HG03565 (cell line): ENCODE results near the gene TRIM58.

Experiments
- ATAC-seq: cut with Tn5 transposase; IDR thresholded peaks from one replicate; pipeline ENCODE4 v1.9.1; 2021; ENCODE audit warnings: mild to moderate bottlenecking, moderate library complexity; ENCODE audit not compliant: unreplicated experiment

TRIM58 gene, protein sequence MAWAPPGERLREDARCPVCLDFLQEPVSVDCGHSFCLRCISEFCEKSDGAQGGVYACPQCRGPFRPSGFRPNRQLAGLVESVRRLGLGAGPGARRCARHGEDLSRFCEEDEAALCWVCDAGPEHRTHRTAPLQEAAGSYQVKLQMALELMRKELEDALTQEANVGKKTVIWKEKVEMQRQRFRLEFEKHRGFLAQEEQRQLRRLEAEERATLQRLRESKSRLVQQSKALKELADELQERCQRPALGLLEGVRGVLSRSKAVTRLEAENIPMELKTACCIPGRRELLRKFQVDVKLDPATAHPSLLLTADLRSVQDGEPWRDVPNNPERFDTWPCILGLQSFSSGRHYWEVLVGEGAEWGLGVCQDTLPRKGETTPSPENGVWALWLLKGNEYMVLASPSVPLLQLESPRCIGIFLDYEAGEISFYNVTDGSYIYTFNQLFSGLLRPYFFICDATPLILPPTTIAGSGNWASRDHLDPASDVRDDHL

DNA sequence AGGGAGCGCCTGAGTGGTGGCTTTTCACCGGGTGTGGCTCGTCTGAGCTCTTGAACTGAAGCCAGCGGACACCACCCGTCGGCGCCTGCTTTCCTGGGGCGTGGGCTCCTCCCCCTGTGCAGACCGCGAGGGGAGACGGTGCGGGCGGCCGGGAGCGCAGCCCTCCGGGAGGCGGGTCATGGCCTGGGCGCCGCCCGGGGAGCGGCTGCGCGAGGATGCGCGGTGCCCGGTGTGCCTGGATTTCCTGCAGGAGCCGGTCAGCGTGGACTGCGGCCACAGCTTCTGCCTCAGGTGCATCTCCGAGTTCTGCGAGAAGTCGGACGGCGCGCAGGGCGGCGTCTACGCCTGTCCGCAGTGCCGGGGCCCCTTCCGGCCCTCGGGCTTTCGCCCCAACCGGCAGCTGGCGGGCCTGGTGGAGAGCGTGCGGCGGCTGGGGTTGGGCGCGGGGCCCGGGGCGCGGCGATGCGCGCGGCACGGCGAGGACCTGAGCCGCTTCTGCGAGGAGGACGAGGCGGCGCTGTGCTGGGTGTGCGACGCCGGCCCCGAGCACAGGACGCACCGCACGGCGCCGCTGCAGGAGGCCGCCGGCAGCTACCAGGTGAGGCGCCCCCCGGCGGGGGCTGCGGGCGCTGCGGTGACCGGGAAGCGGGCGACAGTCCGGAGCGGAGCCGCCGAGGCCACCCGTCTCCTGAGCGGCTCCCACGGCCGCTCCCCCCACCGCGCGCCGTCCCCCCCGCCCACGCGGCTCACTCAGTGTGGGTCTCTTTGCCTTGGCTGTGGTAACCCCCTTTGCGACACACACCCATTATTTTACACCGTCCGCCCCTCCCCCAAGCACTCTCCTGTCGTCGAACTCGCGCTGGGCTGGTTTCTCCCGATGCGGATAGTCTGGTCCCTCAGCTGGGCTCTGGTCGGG lies at the start of gene TRIM58:
Gene TRIM58 (plus strand): TSS at position 119 of the 916 bp plus-strand sequence. CDS start 60 bp downstream, at position 179.
- peak; percentile 58 for ATAC-seq

DNA sequence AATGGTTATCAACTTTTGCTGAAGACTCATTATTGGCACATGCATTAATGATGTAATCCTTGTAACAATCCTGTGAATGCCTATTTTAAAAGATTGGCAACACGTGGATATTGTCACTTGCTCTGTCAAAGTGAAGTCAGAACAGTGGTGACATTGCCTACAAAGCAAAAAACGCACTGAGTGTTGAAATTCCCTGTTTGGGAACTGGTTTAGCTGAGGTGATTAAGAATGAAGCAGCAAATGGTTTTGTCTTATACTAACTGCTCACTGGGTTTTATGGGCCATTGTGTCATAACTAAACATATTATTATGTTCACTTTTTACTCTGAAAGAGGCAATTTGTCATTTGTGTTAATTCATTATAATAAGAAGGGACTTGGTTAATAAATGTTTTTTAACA lies 44.4 kb upstream of the TRIM58 start:
- ATAC-seq: no peak

DNA sequence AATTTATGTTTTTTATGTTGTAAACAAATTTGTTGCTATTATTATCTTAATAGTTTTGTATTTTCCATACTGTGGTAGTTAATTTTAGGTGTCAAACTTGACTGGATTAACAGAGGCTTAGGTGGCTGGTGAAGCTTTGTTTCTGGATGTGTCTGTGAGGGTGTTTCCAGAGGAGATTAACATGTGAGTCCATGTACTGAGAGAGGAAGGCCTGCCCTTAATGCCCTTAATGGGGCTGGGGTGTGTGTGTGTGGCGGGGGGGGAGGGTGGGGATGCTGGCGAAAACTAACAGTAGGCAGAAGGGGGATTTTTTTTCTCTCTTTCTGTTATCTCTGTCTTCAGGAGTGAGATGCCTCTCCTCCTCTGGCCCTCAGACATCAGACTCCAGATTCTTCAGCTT lies 34.9 kb upstream of the TRIM58 start:
- ATAC-seq: no peak

DNA sequence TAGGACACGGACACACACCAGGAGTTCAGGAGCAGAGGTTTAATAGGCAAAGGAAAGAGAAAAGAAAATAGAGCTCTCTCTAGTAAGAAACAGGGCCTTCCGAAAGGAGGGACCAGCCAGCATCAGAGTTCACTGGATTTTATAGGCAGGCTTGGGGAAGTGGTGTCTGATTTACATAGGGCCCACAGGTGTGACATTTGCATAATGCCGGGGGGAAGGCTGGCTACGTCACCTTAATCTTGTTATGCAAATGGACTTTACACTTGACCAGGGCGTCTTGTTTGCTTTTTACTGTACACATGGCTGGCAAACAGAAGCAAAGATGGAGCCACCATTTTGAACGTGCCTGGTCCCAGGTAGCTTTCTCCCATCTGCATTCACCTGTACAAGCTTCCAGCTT lies 33.0 kb upstream of the TRIM58 start, which contains the start of gene OR14A16:
Gene OR14A16 (minus strand): TSS at position 97 of the 400 bp plus-strand sequence. CDS start 8,390 bp downstream, outside the sequence.
- no peak for ATAC-seq

DNA sequence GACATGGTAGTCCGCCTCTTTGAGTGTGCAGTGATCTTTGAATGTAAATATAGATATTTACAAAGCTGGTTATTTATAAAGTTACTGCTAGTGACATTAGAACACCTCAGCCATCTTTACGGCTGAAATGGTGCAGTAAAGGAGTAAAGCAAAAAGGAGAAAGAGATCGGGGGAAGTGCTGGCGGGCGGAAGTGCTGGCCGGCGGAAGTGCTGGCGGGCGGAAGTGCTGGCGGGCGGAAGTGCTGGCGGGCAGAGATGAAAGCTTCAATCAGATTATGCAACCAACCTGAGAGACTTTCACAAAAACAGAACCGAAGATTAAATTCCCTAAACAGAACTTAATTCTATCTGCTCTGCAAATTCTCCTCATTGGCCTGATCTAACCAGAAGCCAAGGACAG lies 31.6 kb upstream of the TRIM58 start:
- ATAC-seq: no peak

DNA sequence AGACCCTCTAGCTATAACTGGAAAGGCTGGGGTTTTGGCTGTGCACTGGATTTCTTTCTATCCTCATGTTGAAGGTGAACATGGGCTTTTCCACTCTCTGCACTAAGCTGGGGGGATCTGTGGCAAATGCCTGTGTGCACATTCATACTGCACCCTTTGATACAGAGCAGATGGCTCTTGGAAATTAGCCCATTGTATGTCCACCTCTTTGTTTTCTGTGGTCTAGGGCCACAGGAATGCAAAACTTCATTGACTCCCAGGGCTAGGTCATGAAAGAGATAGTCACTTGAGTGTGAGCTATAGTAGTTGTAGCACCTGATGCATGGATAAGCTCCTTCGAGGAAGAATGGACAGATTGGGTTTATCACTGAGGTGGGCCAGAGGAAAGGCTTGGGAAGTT lies 27.3 kb upstream of the TRIM58 start:
- ATAC-seq: no peak

DNA sequence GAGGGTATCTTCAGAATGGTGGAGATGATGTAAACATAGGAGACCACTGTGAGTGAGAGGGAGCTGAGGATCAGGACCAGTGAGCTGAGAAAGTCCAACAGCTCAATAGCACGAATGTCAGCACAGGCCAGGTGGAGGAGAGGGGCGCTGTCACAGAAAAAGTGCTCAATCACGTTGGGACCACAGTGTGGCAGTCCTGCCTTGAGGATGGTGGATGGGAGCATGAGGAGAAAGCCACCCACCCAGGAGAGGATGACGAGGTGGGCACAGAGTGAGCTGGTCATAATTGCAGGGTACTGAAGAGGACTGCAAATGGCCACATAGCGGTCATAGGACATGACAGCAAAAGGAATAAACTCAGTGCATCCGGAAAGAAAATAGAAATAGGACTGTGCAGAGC lies 23.4 kb upstream of the TRIM58 start:
- no peak for ATAC-seq

DNA sequence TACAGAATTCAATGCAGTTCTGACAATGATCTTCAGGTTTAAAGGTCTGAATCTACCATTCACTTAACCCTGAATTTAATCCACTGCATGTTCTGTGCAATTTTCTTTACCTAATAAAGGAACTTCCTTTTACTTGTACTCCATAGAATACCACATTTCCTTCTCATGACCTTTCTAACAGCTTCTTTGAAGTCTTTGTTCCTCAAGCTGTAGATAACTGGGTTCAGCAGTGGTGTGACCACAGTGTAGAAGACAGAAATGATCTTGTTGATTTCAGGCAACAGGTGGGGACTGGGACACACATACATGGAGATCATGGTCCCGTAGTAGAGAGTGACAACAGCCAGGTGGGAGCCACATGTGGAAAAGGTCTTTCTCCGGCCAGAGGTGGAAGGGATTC lies 16.2 kb upstream of the TRIM58 start:
- ATAC-seq: no peak

DNA sequence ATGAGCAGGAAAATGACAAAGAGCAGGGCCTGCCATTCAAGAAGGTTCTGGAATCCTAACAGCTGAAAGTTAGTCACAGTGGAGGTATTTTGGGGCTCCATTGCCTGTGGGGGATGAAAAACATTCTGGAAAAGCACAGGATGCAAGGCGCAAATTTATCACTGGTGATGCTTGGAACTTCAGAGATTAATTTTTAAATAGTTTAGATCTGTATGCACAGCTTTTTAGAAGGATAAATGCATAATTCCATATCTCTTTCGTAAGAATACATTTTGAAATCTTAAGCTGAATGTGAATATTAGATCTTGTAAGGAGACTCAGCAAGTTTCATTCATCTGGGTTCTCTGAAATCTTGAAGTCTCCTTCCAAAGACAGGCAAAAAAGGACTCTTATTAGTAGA lies 15.2 kb upstream of the TRIM58 start, which contains the start of gene OR11L1:
Gene OR11L1 (minus strand): TSS at position 101 of the 400 bp plus-strand sequence. CDS start 0 bp downstream, at position 101.
- no peak for ATAC-seq

DNA sequence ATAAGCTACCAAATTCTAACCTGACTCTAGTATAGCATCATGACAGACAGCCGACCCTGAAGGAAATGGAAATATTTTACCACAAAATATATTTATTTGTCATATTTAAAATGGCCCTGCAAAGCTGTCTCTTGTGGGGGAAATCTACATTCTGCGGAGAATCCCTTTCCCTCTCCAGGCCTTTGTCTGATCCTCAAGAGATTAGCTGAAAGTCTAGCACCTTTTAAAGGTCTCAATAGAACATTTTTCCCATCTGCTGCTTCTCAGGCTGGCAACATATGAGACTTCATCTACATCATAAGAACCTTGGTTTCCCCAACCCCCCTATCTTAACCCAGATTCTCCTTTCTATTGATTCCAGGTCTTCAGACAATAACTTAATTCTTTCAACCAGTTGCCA lies 13.6 kb upstream of the TRIM58 start:
- no peak for ATAC-seq

DNA sequence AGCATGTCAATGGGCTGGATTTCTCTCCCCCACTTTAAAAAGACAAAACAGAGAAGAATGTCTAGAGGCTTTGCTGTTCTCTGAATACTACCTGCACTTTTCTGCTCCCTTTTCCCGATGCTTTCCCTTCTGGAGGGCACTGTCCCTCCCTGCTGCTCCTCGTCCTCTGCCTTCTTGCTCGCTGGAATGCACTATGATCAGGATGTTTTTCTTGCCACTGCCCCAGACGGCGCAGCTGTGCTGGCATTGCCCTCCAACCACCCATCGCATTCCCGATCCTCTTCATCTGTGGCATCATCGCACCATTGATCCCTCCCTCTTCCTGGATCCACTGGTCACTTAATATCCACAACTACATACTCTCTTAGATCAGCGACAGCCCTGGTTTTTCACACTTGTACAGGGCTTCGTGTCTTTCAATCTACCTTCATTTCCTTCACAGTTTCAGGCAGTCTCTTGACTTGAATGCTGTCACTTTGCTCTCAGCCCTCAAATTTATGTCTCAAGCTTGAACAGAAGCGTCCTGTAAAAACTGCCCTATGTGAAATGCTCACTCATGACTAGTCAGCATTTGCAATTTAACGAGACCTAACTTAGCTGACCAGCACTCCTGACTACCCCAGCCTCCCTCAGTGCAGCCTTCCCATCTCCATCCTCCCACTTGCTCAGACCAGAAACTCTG lies 11.8 kb upstream of the TRIM58 start:
- ATAC-seq: no peak

DNA sequence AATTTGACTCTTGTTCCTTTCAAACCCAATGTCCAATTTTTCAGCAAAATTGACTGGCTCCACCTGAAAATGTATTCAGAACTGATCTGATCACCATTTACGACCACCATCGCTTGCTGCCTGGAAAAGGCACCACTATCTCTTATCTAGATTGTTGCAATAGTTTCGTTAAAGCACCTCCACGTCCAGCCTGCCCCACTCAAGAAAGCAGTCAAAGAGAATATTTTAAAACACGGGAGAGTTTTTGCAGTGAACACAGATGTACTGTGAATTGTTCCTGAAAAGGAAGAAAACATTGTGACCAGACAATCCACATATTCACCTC lies 11.3 kb upstream of the TRIM58 start:
- no peak for ATAC-seq

DNA sequence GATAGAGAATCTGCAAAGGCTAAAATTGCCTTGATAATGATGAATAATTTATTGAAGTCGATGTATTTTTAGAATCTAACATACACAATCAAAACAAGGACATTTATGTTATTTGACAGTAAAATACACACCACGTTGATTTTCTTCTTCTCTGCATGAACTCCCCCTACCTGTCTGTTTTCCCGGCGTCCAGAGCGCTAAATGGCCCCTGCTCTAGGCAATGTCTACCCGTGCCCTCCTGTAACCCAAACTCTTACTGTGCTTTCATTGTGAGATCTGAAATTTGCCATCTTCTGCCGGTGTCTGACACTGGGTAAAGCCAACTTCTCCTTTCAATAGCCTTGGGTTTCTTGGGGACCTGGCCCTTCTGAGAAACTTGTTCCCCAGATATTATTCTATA lies 8.6 kb upstream of the TRIM58 start:
- ATAC-seq: no peak

DNA sequence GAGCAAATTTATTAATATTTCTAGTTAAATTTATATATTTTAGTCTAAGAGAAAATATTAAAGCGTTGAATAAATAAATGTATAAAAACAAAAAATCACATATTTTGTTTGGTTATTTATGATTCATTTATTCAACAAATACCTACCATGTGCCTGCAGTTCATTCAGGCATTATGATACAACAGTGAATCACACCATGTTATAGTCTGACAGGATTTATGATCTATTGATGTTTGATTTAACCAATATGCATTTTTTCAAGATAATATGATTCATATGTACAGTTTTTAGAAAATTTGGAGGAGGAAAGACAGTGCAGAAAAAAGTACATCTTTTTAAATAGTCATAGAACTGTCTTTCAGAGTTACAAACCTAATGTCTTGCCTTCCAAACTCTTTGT lies 7.4 kb upstream of the TRIM58 start:
- ATAC-seq: no peak

DNA sequence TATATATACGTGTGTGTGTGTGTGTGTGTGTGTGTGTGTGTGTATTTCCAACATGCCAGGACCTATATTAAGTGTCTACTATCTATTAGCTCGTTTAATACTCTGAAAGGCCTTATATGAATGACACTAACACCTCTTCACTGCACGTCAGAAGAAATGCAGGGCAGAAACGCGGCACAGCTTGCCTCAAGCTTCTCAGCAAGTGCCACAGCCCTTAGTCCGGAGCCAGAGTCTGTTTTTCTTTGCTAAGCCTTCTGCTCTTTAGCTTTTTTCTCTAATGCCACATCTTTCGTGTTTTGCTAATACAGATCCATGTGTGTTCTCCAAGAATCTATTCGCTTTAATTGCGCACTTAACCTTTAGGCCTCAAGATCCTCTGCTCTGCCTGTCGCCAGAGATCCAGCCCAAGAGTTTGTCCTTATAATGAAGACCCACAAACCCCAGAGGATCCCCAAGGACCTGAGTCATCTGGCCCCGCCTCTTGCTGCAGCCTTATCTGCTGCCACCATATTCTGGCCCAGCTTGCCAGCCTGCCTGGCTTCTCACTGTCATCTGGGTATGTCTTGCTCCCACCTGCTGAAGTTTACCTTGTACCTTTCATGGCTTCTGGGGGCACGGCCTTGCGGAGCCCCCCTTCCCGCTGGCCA lies 2.0 kb upstream of the TRIM58 start:
- no peak for ATAC-seq

DNA sequence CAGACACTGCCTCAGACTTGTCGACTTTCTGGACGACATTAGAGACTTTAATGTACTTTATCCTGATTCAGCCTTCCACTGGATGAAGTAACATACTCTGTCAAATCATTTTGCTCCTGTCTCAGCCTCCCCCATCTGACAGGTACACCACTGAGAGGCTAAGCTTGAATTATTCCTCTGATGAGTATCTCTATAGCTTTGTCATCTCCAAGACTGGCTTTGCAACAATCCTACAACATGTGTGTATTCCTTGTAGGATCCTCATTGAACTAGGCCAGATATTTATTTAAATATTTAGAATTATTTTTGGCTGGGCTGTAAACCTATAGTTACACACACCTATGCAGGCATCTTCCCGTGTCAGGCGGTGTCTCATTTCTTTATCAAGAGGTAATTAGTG lies 1.1 kb upstream of the TRIM58 start:
- ATAC-seq: no peak

DNA sequence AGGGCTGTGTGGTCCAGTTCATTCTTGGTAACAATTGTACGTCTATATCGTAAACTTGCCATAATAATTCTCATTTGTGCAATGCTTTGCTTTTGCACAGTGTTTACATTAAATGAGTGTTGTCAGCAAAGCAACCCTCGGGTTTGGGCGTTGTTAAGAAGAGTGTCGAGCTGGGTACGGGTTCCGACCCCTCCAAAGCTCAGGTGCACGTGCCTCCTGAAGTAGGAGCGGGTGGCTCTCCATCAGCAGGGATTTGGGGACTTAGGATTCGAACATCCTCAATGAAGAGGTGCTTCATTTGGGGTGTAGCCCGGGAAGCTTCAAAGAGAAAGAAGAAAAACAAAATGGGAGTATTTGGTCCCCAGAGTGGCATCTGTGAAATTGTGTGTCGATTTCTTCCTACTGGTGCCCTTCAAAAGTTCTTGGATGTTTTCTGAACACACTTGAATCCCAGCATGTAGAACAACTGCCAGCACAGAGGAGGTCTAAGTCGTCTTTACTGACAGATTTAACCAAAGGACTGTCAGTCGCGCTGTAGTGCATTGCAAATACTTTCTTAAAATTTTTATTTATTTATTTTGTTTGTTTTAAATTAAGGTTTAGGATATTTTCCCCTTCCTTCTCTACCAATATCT lies 1.1 kb downstream of the TRIM58 start:
- no peak for ATAC-seq

DNA sequence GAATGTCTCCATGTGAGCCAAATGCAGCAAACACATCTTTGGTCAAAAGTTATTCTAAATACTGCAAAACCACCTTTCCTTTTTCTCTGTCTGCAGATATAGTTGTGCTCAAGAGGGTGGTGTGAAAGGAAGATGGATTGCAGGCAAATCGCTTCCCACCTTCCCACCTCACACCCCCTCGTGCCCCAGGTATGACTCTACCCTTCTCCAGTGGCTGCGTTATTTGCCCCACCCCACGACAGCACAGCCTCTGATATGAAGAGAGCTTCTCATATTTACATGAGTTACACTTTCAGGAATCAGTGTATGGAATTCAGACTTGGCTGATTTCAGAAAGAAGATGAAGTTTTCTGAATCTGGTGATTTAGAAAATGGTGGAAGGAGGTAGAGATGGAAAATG lies 5.8 kb downstream of the TRIM58 start:
- no peak for ATAC-seq

DNA sequence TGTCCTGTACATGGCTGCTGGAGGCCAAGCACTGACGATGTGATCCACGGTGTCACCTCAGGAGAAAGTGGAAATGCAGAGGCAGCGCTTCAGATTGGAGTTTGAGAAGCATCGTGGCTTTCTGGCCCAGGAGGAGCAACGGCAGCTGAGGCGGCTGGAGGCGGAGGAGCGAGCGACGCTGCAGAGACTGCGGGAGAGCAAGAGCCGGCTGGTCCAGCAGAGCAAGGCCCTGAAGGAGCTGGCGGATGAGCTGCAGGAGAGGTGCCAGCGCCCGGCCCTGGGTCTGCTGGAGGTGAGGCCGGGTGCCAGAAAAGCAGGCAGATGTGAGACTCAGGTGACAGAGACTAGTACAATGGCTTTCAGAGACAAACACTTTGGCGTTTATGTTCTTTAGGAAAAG lies 7.7 kb downstream of the TRIM58 start:
- ATAC-seq: no peak

DNA sequence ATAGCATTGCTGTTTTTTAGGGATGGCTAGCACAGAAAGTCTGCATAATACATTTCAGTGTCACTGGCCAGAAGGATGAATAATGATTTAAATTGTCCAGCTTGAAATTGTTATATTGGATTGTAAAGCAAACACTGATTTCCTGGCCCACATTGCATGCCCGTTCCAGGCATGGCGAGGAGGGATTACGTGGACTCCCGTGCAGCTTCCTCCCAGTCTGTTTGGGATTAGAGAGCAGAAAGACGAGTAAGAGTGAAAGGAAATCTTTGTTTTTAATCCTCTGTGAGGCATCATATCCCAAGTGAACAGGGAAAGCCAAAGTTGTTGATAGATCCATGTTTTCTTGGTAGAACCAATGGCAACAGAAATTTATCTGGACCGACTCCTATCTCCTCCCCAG lies 8.4 kb downstream of the TRIM58 start:
- ATAC-seq: no peak
